Stimulated activated CD8-positive, alpha-beta memory T cell treated with anti-CD3 and anti-CD28 coated beads, Interleukin-4, amount 100 ng/mL, for 4 hours (primary cell): ENCODE data around the gene CARS2.
A peak's percentile ranks its signal among the peaks of the same experiment; 100 is the strongest.
"Not testable (repeated sequence)": the region's sequence is repeated elsewhere in the genome, so short reads cannot be mapped to it uniquely, and the experiment has no call there.

Source experiments
- DNase-seq, 2 donors: peaks; one replicate each; pipeline ENCODE4 v3.0.0-alpha.2; 2020; ENCODE audit warnings: low read depth in 2 of 2, low spot score in 1 of 2

CARS2 gene

DNA sequence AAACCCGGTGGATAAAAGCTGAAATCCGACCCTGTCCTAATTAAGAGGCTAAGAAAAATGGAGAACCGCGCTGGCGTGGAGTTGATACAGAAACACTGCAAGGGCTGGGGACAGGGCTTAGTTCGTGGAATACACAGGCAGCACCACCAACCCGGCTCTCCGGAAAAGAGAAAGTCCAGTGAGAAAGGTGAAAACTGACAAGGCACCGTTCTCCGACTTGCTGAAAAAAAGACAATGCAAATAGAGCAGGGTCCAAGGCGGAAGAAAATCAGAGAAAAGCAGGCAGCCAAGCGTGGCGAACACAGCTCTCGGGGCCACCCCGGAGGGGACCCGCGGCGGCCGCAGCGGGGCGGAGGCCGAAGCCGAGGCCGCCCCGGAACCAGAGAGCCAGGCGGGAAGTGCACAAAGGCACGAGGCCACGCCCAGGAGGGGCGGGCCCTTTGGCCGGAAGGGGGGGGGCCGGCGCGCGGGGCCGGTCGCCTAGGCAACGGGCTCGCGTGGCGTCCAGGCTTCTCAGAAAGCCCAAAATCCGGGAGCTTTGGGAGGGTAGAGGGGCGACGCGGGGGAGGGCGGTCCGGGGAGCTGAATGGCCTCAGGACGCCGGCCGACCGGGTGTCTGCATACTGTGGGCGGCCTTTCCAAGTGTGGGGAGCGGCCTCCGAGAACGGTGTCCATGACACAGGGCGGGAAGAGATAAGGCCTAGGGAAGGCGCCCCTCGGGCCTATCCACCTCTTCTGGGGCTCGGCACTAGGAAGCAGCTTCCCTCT is 6.3 kb upstream of the CARS2 start:
- DNase-seq, result peak; percentile 68 to 80

DNA sequence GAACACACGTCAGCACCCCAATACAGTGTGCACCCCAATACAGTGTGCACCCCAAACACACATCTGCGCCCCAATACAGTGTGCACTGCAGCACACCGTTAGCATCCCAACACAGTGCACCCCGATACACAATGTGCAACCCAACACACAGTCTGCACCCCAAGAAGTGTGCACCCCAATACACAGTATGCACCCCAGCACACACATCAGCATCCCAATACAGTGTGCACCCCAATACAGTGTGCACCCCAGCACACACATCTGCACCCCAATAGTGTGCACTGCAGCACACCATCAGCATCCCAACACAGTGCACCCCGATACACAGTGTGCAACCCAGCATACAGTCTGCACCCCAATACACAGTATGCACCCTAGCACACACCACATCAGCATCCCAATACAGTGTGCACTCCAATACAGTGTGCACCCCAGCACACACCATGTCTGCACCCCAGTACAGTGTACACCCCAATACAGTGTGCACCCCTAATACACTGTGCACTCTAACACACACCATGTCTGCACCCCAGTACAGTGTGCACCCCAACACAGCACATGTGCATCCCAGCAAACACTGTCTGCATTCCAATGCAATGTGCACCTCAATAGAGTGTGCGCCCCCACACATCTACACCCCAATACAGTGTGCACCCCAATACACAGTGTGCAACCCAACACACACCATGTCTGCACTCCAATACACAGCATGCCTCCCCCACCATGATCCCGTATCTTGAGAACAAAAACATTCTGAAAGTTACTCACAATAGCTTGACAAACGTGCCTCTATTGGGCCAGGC is 855 bp upstream of the CARS2 start:
- DNase-seq, result no peak

DNA sequence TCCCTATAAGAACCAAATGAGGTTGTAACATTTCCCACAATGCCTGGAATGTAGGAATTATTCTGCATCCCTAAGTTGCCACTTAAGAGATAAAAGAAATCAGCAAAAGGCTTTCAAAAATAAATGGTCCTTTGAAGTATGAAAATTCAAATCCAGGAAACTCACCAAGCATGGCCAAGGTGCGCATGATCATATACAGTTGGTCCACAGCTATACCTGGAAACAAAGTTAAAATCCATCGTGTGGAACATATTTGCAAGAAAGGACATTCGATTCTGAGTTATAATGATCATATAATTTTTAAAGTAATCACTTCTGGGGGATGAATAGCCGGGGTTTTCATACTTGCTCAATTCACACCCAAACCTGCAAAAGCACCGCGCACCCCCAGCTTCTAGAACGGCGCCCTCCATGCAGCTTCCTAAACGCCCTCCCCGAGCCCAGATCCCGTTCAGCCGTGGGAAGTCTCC is 525 bp downstream of the CARS2 start:
- DNase-seq, result no peak

DNA sequence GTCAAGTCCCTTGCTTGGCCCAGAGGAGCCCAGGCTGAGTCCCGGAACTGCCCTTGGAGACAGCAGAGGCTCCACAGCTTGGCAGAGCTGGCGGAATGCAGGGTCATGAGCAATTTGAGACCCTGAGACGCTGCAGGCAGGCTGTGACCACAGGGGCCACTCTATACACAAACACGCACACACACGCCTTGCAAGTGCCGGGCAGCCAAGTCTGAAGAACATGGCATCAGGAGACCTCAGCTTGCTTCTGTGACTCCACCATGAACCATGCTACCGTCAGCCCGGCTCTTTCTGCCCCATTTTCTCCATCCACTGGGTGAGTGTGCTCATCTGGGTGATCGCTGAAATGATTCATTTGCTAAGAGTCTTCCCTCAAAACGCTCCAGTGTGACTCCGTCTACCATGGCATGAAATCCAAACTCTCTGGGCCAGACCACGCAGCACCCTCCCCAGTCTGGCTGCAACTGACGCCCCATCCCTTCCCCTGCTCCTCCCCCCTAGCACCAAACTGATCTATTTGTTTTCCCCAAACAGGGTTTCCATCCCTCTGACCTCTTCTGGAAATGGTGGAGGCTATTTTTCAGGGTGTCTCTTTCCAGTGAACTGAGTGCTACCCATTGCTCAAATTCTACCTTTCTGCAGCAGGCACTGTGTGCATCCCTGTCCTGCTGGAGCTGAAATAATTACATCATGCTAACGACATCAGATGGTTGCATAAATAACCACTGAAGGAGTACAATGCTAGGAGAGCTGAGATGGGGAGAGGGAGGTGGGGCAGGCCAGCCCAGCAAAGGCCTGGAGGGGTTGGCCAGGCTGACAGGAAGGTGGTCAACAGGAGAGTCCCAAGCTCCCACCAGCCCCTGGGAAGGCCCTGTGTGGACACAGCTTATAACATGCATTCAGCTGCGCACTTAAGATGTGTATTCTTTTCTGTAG is 3.1 kb downstream of the CARS2 start:
- DNase-seq, result no peak

DNA sequence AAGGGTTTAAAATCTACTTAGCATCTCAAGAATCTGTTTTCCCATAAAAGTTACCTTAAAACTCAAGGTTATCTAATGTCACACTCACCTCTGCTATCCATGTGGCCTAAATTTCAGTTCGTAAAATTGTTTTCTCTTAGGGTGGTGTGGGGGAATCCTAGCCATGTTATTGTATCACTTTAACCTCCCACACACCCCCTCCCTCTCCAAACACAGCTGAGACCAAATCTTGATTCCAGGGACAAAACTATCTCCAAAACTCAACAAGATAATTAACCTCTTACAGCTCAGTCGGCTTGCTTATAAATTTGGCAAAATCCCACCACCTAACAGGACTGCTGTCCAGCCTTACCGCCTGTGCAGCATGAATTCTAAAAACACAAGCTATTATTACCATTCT is 3.8 kb downstream of the CARS2 start:
- no peak for DNase-seq

DNA sequence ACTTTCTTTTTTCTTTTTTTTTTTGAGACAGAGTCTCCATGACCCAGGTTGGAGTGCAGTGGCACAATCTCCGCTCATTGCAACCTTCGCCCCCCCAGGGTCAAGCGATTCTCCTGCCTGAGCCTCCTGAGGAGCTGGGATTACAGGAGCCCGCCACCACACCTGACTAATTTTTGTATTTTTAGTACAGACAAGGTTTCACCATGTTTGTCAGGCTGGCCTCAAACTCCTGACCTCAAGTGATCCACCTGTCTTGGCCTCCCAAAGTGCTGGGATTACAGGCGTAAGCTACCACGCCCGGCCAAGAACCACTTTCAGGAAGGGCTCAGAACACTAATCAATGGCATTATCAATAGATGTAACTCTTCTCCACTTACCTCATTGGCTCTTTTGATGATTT is 4.9 kb downstream of the CARS2 start:
- DNase-seq, result not testable (repeated sequence)

DNA sequence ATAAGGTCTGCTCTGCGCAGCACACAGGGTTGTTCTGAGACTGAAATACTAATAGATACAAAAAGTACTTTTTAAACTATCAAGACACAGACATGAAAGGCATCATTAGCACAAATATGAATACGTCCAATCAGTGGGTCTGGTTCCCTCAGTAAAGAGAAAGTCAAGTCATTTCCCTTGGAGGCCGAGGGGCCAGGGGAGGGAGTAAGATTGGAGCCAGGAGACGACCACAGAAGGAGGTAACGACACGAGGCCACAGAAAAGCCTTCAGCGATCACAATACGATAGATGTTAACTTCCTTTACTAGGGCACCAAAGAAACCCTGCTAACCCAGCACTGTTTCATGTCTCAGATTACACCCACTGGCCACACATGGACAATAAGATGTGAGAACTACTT is 5.3 kb downstream of the CARS2 start:
- no peak for DNase-seq

DNA sequence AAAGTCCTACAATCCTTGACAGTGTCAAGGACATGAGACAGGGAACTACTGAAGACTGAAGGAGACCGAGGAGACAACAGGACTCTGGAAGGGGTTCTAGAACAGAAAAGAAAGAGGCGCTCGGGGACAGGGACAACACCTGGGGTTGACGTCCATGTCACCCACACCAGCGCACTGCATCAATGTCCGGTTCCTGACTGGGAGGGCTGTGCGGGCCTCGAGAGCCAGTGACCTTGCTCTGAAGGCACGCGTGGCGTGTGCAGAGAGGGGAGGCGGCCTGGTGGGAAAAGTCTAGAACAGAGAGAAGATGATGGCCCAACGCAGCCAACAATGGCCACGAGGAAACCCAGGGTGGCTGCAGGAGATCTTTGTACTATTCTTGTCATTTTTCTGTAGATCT is 5.7 kb downstream of the CARS2 start:
- DNase-seq, result no peak

DNA sequence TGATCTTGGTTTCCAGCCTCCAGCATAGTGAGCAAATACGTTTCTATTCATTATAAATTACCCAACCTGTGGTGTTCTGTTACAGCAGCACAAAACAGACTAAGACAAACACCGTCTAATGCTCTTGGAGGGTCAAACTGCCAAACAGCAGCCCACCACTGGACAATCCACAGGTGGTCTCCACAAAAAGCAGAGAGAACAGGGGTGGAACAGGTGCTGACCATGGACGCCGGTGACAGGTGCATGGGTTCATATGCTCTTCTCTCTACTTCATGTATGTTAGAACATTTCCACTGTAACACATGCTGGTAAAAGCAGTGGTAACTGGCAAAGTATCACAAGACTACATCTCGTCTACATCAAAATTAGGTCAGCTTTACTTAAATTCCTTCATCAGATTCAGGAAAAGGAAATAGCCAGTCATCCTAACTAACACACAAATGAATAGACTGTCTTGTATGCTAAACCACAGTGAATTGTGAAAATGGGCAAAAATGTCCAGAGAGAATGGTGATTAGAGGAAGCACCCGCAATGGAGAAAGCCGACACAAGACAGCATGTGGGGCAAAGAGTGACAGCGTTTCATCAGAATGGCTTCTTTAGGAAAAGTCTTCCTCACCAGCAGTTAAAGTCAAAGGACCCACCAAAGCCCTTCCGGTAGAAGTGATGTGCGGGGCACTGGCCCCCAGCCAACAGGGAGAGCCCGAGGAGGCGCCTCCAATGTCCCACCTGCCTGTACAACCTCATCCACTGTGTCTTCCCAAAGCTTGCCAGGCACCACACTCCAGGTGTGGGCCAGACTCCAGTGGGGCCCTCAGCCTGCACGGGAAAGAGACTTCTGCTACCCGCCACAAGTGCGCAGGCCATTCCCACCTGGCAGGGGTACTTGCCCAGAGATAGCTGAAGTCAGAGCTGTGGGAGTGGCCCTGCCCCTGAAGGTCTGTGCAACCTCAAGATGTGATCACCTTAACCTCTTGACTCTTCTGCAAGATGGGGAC is 6.5 kb downstream of the CARS2 start:
- DNase-seq, result no peak

DNA sequence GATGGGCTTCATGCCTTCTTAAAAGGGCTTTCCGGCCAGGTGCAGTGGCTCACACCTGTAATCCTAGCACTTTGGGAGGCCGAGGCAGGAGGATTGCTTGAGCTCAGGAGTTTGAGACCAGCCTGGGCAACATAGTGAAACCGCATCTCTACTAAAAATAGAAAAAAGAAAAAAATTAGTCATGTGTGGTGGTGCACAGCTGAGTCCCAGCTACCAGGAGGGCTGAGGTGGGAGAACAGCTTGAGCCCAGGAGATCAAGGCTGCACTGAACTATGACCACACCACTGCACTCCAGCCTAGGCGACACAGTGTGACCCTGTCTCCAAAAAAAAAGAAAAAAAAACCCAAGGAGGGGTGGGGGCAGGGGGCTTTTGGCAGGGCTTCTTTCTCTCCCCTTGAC is 7.2 kb downstream of the CARS2 start:
- no peak for DNase-seq

DNA sequence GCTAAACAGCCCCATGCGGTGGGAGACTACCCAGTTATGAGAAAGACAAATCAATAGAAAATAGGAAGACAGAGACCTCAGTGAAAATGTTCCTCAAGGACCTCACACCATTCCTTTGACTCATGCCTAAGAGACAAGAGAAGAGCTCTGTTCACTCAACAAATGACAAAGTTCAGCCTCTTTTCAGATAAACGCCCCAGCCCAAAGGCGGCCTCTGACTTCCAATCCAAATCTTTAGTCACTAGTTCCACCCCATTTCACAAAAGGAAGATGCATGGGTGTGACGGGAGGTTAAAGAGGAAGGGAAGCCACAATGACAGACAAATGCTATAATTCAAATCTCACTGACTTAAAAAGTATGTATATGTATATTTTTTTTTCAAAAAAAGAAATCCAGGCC is 8.1 kb downstream of the CARS2 start:
- no peak for DNase-seq

DNA sequence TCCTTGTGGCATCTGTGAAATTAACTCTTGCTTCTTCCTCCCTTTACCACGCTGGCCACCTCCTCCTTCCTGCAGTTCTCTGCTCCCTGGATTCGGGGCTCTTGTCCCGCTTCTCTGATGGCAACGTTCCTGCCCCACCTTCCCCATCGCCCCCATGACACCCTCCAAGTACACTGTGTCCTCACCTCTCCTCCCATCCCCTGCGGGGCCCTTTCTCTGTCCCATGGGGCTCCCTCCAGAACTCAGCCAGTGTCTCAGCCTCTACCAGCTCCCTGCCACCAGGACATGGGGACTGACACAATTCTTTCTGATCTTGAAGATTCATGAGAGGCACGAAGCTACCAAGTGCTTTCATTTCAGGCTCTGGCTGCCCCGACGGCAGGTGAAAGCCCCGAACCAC is 9.1 kb downstream of the CARS2 start:
- DNase-seq, result no peak

DNA sequence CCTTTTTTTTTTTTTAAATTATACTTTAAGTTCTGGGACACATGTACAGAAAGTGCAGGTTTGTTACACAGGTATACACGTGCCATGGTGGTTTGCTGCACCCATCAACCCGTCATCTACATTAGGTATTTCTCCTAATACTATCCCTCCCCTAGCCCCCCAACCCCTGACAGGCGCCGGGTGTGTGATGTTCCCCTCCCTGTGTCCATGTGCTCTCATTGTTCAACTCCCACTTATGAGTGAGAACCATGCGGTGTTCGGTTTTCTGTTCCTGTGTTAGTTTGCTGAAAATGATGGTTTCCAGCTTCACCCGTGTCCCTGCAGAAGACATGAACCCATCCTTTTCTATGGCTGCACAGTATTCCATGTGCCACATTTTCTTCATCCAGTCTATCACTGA is 10.1 kb downstream of the CARS2 start:
- not testable (repeated sequence) for DNase-seq

DNA sequence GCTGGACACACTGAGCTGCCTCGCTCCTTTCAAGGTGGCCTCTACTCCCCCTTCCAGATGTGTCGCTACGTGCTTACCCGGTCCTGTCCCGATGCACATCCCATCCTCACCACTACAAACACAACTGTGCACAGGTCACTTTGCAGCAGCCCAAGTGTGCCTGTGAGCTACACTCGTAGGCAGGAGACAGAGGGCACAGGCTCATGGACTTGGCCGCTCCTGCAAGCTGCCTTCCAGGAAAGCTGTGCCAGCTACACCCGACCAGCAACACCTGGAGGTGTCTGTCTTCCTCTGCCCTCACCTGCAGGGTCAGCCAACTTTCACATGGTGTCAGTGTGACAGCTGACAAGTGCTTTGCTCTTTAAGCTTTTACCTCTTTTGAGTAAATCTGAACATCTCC is 15.4 kb downstream of the CARS2 start:
- no peak for DNase-seq

DNA sequence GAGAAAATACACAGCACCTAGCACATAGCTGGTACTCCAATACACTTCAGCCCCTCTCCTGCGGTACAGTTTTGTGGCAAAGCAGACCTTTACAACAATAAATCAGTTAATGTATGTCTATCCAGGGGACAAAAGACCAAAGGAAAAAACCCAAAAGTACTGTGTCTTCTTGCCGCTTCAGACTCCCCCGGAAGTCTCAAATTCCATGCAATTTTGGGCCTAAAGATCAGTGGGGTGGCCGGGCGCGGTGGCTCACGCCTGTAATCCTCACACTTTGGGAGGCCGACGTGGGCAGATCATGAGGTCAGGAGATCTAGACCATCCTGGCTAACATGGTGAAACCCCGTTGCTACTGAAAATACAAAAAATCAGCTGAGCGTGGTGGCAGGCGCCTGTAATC is 16.2 kb downstream of the CARS2 start:
- DNase-seq, result no peak

DNA sequence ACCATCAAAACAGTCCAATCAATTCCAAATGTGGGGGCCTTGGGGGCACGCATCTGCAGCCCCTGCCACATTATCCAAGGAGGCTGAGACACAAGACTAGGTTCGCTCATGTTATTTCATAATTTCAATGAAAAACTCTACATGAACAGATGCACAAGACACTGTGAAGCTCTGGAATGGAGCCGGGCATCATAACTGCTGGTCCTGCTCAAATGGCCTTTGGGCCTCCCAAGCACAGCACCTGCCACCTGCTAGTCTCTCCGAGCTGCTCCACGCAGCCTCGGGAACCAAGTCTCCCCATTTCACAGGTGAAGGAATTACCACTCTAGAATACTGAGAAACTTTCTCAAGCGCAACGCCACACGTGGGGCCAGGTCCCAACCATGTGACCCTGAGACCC is 16.9 kb downstream of the CARS2 start:
- no peak for DNase-seq

DNA sequence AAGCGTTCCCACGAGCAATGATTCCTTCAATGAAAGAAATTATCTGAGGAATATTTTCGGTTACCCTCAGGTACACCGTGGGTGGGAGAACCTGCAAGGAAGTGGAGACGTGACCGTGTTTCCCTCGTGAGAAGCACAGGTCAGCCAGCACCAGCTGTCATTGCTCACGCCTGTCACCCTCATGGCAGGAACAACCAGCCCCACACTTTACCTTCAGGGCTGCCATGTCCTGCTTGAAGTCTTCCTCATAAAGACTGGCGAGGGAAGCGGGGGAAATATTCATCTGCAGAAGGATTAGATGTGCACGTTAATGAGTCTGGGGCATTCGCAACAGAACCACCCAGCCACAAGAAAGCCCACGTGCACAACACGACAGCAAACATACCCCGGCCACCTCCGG is 18.2 kb downstream of the CARS2 start:
- no peak for DNase-seq

DNA sequence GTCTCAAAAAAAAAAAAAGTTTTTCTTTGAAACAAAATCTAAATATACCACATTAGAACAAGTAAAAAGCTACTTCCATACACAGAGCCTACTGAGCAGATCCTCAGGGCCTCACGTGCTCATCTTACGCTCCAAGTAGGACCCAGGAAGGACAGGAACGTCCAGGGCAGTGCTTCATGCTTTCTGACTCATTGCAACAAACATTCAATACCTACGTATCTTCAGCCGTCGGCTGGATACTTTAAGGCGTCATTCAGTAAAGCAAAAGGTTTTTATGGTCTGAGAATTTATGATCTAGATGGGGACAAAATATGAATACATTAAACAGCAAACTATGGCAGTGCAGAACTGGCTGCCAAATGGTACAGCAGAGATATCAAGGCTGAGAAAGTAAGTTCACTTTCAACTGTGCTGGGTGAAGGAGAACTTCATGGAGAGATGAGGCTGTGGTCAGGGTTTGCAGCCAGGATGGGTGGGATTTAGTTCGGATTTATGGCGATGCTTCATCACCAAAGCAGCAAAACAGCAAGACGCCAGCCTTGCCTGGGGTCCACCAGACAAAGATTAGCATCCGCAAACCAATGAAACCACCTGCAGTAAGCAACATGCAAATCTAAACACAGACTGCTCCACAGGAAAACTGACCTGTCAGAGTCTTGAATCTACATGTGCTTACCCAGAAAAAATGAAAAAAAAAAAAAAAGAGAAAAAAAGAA is 20.5 kb downstream of the CARS2 start:
- no peak for DNase-seq

DNA sequence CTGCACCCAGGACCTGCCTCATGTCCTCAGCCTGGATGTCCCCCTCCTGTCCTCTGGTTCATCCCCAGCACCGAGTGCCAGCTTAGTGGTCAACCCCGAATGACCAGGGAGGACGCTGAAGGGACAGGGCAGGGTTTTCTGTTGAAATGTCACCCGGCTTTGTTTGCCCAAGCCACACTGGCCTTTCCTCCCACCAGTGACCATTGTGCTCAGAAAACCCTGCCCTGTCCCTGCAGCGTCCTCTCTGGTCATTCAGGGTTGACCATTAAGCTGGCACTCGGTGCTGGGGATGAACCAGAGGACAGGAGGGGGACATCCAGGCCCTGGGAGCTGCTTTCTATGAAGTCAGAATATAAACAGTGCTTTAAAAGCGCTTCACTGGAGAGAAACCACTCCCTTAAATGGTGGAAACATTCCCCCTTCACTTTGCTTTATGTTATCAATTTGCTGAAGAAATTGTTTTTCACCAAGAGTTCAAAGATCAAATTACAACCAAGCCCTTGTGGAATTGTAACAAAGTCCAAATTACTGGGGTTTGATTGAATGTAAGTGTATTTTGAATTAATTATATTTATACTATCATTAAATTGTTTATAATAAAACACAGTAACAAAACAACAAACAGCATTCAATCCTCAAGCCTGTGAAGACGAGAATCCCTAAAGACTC is 21.4 kb downstream of the CARS2 start:
- DNase-seq, result no peak
